GM23248 (cell line): Measurements from ENCODE around the gene FAM20C.

Source experiments
- EZH2 ChIP-seq: fragments of 200-600 bp; sonication (generic); IDR thresholded peaks from 2 replicates; pipeline ENCODE4 v1.6.1; 2018; ENCODE audit warnings: antibody characterized with exemption, mild to moderate bottlenecking; ENCODE audit not compliant: insufficient read depth, poor library complexity, severe bottlenecking
- EZH2phosphoT487 ChIP-seq: fragments of 200-600 bp; sonication (generic); IDR thresholded peaks from 2 replicates; pipeline ENCODE4 v1.6.1; 2018; ENCODE audit warnings: antibody characterized with exemption, moderate library complexity, mild to moderate bottlenecking, low read depth; ENCODE audit not compliant: insufficient read depth

- TF ChIP-seq EZH2phosphoT487, result no peak
- TF ChIP-seq EZH2, result no peak
These were observed 81.0 kb downstream of the FAM20C start for GRCh38 chr7:273327-273726.
